Measurements from ENCODE around the gene PLCB1. TPM values are rescaled to one million over a fixed set of nuclear protein-coding genes. Genes with fewer than 3 reads are reported as not detected.

Gene PLCB1
- polyA plus RNA-seq, 6 donors from 2014 or later = 0.27 to 0.79 (median 0.54) TPM; not detected in 2

DNA sequence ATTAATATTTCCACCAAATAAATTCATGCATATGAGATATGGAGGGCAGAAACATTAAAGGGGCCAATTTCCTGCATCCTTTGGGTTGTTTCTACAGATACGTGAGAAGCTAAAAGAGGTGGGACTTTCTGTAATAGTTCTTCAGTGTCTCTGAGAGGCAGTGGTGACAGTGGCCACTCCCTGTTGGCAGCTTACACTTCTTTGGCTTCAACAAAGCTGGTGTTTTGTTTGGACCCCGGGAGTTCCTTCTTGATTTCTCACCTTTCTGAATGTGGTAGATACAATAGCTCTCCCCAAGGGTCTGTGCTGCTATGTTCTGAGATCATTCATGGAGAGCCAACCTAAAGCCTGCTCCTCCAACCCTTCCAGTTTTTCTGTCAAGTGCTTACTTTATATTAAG lies 7.8 kb downstream of the PLCB1 start:
- DNase-seq (no peak), ATAC-seq (ENCODE audit: low read depth in 2 of 2) (no peak)
- H3K36me3 Mint-ChIP-seq = no peaks in the 10 kb centered on the region
- no peaks in the 10 kb centered on the region for H3K9me3 Mint-ChIP-seq
- no peak overlapping the region for H3K27ac Mint-ChIP-seq
- H3K27me3 Mint-ChIP-seq = peaks cover 0 to 7% (median 1%) of the 10 kb centered on the region in 3 donors
- H3K4me3 Mint-ChIP-seq = no peak overlapping the region
- no peaks in the 10 kb centered on the region for H3K4me1 Mint-ChIP-seq

DNA sequence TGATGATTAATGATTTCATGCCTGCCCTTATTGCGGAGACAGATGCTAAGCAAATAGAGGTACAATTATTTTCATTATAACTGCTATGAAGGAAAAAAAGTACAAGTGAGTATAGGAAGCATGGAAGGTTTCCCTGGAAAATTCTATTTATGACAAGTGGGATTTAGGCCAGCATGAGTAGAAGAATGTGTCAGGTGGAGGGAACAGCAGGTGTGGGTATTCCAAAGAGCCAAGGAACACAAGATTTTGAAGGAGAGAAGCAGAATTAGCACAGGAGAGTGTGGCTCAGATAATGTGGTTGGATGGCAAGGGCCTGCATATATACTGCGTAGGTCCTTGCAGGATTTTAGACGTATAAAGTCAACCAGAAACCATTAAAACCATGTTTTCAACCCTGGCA lies 11.4 kb downstream of the PLCB1 start:
- no peak overlapping the region for H3K27ac Mint-ChIP-seq
- H3K27me3 Mint-ChIP-seq = no peaks in the 10 kb centered on the region
- no peaks in the 10 kb centered on the region for H3K9me3 Mint-ChIP-seq

DNA sequence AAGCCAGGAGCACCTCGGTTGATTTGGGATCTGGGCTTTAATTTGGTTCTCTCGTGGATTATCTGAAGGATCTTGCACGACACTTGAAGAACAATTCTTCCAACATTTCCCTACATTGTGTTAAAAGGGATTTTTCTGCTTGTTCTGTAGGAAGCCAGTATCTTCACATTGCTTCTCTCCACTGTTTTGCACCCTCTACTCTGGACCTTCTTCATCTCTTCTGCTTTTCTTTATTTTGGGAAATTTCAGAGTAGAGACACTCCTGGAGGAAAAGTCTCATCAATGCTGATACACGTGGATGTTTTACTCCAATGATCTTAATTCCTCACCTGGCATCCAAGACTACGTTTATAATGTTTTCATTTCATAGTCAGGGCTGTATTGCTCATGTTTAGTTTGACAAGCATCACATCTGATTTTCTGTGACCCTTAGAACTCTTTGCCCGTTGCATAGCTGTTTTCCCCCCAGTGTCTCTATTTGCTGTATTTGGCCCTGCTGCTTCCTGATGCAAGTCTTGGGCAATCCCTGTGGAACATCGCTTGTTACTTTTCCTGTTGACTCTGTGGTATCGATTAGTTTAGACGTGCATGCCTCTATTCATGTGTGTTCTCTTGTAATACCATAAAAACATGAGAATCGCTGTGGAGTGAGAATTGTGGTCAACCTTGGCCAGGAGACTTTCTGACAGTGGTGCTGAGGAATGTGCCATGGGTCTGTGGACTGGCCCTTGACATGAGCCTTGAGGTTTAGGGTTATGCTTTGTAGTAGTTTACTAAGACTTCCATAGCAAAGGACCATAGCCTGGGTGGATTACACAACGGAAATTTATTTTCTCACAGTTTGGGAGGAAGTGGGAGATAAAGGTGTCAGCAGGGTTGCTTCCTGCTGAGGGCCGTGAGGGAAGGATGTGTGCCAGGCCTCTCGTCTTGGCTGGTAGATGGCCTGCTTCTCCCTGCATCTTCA lies 12.5 kb downstream of the PLCB1 start:
- Mint-ChIP-seq H3K9me3 (no peaks in the 10 kb centered on the region), H3K27ac (no peak overlapping the region), H3K27me3 (no peaks in the 10 kb centered on the region), H3K36me3 (no peaks in the 10 kb centered on the region), H3K4me3 (no peak overlapping the region), H3K4me1 (no peaks in the 10 kb centered on the region)
- DNase-seq = no peak
- no peak for ATAC-seq (ENCODE audit: low read depth in 2 of 2)

More for the DNA sequence above, 11.4 kb downstream of the PLCB1 start:
- ATAC-seq (ENCODE audit: low read depth in 2 of 2) = no peak
- DNase-seq = no peak
- Mint-ChIP-seq H3K4me1 (no peaks in the 10 kb centered on the region), H3K36me3 (no peaks in the 10 kb centered on the region), H3K4me3 (no peak overlapping the region)

DNA sequence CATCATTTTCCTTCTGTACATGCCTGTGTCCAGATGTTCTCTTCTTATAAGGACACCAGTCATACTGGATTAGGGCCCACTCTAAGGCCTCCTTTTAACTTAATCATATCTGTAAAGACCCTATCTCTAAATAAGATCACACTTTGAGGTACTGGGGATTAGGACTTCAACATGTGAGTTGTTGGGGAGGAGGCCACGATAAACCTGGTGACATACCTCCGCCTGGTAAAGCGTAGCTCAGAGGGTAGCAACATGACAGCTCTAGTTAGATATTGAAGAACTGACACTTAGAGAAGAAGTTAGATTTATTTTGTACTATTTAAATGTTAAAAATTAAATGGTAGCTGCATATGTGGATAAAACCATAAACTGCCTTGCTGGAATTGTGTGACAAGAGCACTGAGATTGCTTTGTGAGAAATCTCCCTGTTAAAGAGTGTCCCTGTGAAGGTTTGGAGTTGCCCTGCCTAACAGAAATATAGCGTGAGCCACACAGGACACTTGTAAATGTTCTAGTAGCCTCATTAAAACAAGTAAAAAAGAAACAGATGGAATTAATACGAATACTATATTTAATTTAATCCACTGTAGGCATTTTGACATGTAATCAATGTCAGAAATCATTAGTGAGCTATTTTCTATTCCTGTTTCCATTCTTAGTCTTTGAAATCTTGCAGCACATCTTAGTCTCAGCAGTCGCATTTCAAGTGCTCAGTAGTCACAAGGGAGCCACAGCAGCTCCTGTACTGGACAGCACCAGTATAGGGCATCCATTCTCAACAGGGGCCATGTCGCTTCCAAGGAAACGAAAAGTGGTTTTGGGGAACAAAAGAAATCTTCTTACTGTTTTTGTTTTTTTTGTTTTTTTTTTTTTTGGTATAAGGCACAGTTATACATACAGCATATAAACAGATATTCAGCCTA lies 13.4 kb downstream of the PLCB1 start:
- no peak for DNase-seq
- H3K36me3 Mint-ChIP-seq = no peaks in the 10 kb centered on the region
- ATAC-seq (ENCODE audit: low read depth in 2 of 2) = no peak
- no peaks in the 10 kb centered on the region for H3K27me3 Mint-ChIP-seq
- peak overlapping the region in 1 of 6 donors; percentile 40 for H3K27ac Mint-ChIP-seq
- H3K4me1 Mint-ChIP-seq = no peaks in the 10 kb centered on the region
- no peaks in the 10 kb centered on the region for H3K9me3 Mint-ChIP-seq
- H3K4me3 Mint-ChIP-seq = no peak overlapping the region

DNA sequence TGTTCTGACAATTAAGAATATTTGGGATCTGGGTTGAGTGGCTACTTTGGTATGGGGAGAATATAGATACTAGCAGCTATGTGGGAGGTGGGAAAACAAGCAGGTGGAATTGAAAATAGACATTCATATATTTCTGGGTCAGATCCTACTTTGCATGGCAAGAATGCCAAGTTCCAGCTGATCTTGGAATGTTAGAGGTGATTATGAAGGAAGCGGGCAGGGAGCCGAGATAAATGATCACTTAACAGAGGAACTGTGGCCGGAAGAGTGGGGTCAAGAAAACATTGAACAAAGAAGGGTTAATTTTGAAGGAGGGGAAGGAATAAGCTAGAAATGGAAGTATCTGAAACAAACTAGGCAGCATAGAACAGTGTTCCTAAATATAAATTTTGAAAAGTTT lies 15.4 kb downstream of the PLCB1 start:
- no peaks in the 10 kb centered on the region for H3K36me3 Mint-ChIP-seq
- H3K27me3 Mint-ChIP-seq = no peaks in the 10 kb centered on the region
- no peak overlapping the region for H3K27ac Mint-ChIP-seq
- H3K4me1 Mint-ChIP-seq = no peaks in the 10 kb centered on the region
- DNase-seq = no peak
- ATAC-seq (ENCODE audit: low read depth in 2 of 2) = no peak
- no peak overlapping the region for H3K4me3 Mint-ChIP-seq
- no peaks in the 10 kb centered on the region for H3K9me3 Mint-ChIP-seq

DNA sequence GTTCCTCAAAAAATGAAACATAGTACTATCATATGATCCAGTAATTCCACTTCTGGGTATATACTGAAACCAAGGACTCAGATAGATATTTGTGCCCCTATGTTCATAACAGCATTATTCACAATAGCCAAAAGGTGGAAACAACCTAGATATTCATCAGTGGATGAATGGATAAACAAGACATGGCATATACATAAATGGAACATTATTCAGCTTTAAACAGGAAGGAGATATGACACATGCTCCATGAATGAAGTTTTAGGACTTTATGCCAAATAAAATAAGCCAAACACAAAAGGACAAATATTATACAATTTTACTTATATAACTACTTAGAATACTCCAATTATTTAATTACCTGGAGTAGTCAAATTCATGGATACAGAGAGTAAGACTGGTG lies 16.4 kb downstream of the PLCB1 start:
- no peaks in the 10 kb centered on the region for H3K27me3 Mint-ChIP-seq
- no peaks in the 10 kb centered on the region for H3K4me1 Mint-ChIP-seq

DNA sequence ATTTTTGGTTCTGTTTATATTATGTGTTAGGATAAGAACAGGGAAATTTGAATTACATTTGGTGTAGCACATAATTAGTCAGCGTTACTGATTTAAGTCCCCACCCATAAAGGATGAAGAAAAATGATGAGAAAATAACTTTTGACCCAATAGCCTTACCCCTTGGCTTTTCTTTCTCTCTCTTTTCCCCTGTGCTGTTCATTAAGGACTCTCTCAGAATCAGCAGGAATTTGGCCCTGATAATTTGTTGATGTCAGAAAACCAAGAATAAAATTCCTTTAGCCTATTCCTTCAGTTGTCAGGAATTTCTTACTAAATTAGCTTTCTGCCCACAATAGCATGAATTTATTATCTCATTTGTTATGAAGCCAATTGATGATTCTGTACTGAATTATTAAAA lies 18.5 kb downstream of the PLCB1 start:
- Mint-ChIP-seq H3K27ac (no peak overlapping the region), H3K36me3 (no peaks in the 10 kb centered on the region), H3K9me3 (no peaks in the 10 kb centered on the region), H3K27me3 (no peaks in the 10 kb centered on the region), H3K4me1 (no peaks in the 10 kb centered on the region), H3K4me3 (no peak overlapping the region)
- ATAC-seq (ENCODE audit: low read depth in 2 of 2) = no peak
- no peak for DNase-seq

More for the DNA sequence above, 16.4 kb downstream of the PLCB1 start:
- no peaks in the 10 kb centered on the region for H3K9me3 Mint-ChIP-seq
- DNase-seq (no peak), ATAC-seq (ENCODE audit: low read depth in 2 of 2) (no peak)
- H3K4me3 Mint-ChIP-seq = no peak overlapping the region
- no peaks in the 10 kb centered on the region for H3K36me3 Mint-ChIP-seq
- no peak overlapping the region for H3K27ac Mint-ChIP-seq

DNA sequence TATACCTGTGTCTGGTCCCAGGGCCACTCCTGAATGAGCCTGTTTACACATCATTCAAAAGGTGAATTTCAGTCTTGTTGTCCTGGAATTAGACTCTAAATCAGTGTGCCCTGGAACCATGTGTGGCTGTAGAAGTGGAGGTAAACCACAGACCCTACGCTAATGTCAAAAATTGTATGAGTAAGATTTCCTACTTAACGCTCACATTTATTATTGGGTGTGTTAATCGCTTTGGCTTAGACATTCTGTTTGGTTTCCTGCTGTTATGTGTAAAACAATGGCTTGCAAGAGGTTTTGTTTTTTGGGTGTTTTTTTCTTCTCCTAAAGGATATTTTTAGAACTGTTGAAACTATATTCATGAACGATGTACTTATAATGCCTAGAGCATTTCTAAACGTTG lies 19.3 kb downstream of the PLCB1 start:
- Mint-ChIP-seq H3K27ac (no peak overlapping the region), H3K9me3 (no peaks in the 10 kb centered on the region), H3K27me3 (no peaks in the 10 kb centered on the region), H3K36me3 (no peaks in the 10 kb centered on the region), H3K4me1 (no peaks in the 10 kb centered on the region), H3K4me3 (no peak overlapping the region)
- DNase-seq = no peak
- ATAC-seq (ENCODE audit: low read depth in 2 of 2) = no peak

DNA sequence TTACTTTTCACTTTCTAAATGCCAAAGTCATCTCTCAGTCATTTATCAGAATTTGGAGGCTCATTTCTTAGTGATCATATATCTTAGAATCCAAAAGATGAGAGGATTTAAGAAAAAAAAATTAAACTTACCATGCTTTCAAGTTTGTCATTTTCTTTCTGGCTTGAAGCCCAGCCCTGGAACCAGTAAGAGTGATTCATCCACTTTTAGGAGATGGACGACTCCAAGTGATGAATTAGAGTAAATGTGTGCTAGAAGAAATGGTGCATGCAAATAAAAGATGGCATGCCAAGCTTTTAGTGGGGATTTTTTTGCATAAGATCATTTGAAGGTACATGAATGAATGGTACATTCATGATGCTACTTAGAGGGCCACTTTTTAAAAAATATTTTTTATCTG lies 20.1 kb downstream of the PLCB1 start:
- H3K4me1 Mint-ChIP-seq = no peaks in the 10 kb centered on the region
- H3K27ac Mint-ChIP-seq = no peak overlapping the region
- H3K36me3 Mint-ChIP-seq = no peaks in the 10 kb centered on the region
- H3K4me3 Mint-ChIP-seq = no peak overlapping the region
- no peaks in the 10 kb centered on the region for H3K9me3 Mint-ChIP-seq
- no peaks in the 10 kb centered on the region for H3K27me3 Mint-ChIP-seq
- ATAC-seq (ENCODE audit: low read depth in 2 of 2) = no peak
- no peak for DNase-seq

DNA sequence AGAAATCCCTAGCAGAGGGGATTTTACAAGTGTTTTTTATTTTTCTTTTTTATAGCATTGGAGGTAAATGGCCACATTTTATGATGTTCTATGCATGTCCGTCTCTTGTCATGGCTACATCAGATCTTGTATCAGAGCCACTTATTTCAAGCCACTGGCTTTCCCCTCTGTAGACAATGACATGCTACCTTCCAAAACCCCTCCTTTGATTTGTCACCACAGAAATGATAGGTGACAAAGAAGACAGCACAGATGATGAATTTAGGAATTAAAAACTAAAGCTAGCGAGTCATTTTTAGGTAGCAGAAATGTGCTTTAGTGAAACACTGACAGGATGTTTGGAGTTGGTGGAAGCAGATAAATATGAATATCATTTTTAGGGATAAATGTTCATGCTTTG lies 20.8 kb downstream of the PLCB1 start:
- DNase-seq (no peak), ATAC-seq (ENCODE audit: low read depth in 2 of 2) (no peak)
- Mint-ChIP-seq H3K36me3 (no peaks in the 10 kb centered on the region), H3K9me3 (no peaks in the 10 kb centered on the region), H3K27me3 (no peaks in the 10 kb centered on the region), H3K4me1 (no peaks in the 10 kb centered on the region), H3K4me3 (no peak overlapping the region), H3K27ac (no peak overlapping the region)

DNA sequence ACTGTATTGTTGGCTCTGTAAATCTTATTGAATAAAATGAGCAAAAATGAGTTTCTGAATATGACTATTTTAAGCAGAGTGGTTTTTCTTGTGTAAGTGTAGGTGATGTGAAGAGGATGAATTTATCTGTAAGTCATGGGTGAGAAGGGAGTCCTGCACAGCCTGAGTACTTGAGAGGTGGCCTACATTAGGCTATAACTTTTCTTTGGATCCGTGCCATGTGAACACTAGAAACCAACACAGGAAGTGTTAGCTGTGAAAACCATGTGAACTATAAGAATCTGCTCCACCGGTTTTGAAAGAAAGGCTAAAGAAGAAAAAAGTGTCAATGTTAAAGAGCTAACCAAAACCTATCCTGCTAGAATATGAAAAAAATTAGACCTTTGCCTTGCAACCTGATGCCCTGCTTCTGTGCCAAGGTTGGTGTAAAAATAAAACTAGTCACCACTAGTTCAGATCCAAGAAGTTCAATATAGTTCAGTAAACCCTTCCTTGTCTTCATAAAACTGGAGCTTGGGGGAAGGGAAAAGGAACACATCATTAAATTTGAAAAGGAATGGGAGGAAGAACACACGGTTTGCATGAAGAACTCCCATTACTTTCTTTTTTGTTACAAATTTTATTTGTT lies 21.3 kb downstream of the PLCB1 start:
- Mint-ChIP-seq H3K4me3 (no peak overlapping the region), H3K4me1 (no peaks in the 10 kb centered on the region), H3K27ac (no peak overlapping the region), H3K9me3 (peaks cover 0 to 4% (median 0%) of the 10 kb centered on the region in 7 donors), H3K36me3 (no peaks in the 10 kb centered on the region), H3K27me3 (no peaks in the 10 kb centered on the region)
- DNase-seq (no peak), ATAC-seq (ENCODE audit: low read depth in 2 of 2) (no peak)

DNA sequence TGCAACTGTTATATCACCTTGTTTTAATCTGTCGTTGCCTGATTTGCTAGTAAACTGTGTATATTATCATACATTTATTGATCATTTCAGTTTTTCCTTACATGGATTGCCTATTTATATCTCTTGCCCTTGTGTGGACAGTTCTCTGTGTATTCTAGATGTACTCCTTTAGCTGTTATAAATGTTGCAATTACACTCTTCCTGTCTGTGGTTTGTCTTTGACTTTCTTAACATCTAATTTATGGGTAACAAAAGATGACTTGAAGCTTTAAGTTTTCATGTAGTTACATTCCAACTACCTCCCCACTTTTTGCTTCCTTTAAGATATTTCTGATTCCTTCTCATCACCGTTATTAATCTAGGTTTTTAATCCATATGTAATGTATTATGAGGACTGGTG lies 22.6 kb downstream of the PLCB1 start:
- Mint-ChIP-seq H3K27ac (no peak overlapping the region), H3K9me3 (peaks cover 0 to 7% (median 0%) of the 10 kb centered on the region in 7 donors), H3K4me1 (no peaks in the 10 kb centered on the region), H3K4me3 (no peak overlapping the region), H3K36me3 (peaks cover 0 to under 1% of the 10 kb centered on the region in 2 donors), H3K27me3 (no peaks in the 10 kb centered on the region)
- ATAC-seq (ENCODE audit: low read depth in 2 of 2) = no peak
- DNase-seq = no peak

DNA sequence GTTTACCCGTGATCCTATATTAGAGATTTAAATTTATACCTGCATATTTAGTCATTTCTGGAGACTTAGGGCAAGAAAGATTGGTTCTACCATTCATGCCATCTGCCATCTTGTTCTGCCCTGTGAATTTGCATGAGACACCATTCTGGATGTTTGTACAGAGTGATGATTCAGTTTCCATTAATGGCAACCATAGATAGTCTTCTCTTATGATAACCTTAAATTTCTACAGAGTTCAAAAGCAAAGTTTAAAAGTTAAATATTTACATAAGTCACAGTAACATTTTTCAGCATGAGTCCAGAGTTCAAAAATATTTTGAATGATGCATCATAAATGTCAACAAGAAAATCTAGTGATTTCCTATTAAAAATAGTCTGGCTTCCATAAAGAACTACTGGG lies 23.2 kb downstream of the PLCB1 start:
- Mint-ChIP-seq H3K27me3 (no peaks in the 10 kb centered on the region), H3K27ac (peak overlapping the region in 1 of 6 donors; percentile 40), H3K36me3 (peaks cover 4 to 7% of the 10 kb centered on the region in 2 donors), H3K9me3 (peaks cover 0 to 12% (median 5%) of the 10 kb centered on the region in 7 donors), H3K4me3 (no peak overlapping the region), H3K4me1 (no peaks in the 10 kb centered on the region)
- ATAC-seq (ENCODE audit: low read depth in 2 of 2) (no peak), DNase-seq (no peak)
